Stimulated activated effector memory CD8-positive, alpha-beta T cell treated with anti-CD3 and anti-CD28 coated beads, Interleukin-12 subunit alpha, Interleukin-12 subunit beta, amount 100 ng/mL, for 72 hours (primary cell): ENCODE data around the gene IFNA10.
"Not testable (repeated sequence)": the region's sequence is repeated elsewhere in the genome, so short reads cannot be mapped to it uniquely, and the experiment has no call there.

Source experiments
- ATAC-seq: fragments of 150-1000 bp; cut with Tn5 transposase; 2 replicates; pipeline ENCODE4 v1.10.0; 2021
- DNase-seq, 2 donors: peaks; one replicate each; pipeline ENCODE4 v3.0.0; 2021 to 2022; ENCODE audit warnings: low spot score in 2 of 2
- H3K27ac Mint-ChIP-seq: one replicate; pipeline ENCODE4 v1.8.0; 2022; ENCODE audit warnings: mild to moderate bottlenecking, mixed read lengths
- H3K36me3 Mint-ChIP-seq: one replicate; pipeline ENCODE4 v1.8.0; 2022; ENCODE audit warnings: mild to moderate bottlenecking, mixed read lengths
- H3K4me1 Mint-ChIP-seq: one replicate; pipeline ENCODE4 v1.8.0; 2022; ENCODE audit warnings: mixed read lengths
- H3K4me3 Mint-ChIP-seq: one replicate; pipeline ENCODE4 v1.8.0; 2022; ENCODE audit warnings: mild to moderate bottlenecking, mixed read lengths
- H3K9me3 Mint-ChIP-seq: one replicate; pipeline ENCODE4 v1.8.0; 2022; ENCODE audit warnings: mixed read lengths

Gene IFNA10

GRCh38 chr9:21207043-21207442, at the start of gene IFNA10:
Gene IFNA10 (minus strand): TSS chr9:21207143. CDS start chr9:21207097, 46 bp downstream.
- not testable (repeated sequence) for DNase-seq, H3K36me3 Mint-ChIP-seq, H3K9me3 Mint-ChIP-seq, H3K4me1 Mint-ChIP-seq, H3K4me3 Mint-ChIP-seq, ATAC-seq, H3K27ac Mint-ChIP-seq

GRCh38 chr9:21255538-21256212, 48.7 kb upstream of the IFNA10 start:
- Mint-ChIP-seq H3K4me3 (no peak overlapping the region), H3K9me3 (no peaks in the 10 kb centered on the region), H3K36me3 (no peaks in the 10 kb centered on the region), H3K27ac (no peak overlapping the region), H3K4me1 (peaks cover 6% of the 10 kb centered on the region)
- ATAC-seq (no peak), DNase-seq (no peak)

GRCh38 chr9:21252721-21253547, 46.0 kb upstream of the IFNA10 start:
- Mint-ChIP-seq H3K4me3 (no peak overlapping the region), H3K36me3 (no peaks in the 10 kb centered on the region), H3K27ac (no peak overlapping the region), H3K4me1 (peaks cover 6% of the 10 kb centered on the region), H3K9me3 (no peaks in the 10 kb centered on the region)
- DNase-seq: no peak
- peak; percentile 72 for ATAC-seq

GRCh38 chr9:21251638-21252037, 44.7 kb upstream of the IFNA10 start:
- Mint-ChIP-seq H3K9me3 (no peaks in the 10 kb centered on the region), H3K27ac (no peak overlapping the region), H3K4me1 (peaks cover 6% of the 10 kb centered on the region), H3K36me3 (no peaks in the 10 kb centered on the region), H3K4me3 (no peak overlapping the region)
- no peak for DNase-seq
- no peak for ATAC-seq

GRCh38 chr9:21251190-21251589, 44.2 kb upstream of the IFNA10 start:
- Mint-ChIP-seq H3K27ac (no peak overlapping the region), H3K4me1 (peaks cover 6% of the 10 kb centered on the region), H3K36me3 (no peaks in the 10 kb centered on the region), H3K4me3 (no peak overlapping the region), H3K9me3 (no peaks in the 10 kb centered on the region)
- DNase-seq (no peak), ATAC-seq (no peak)

GRCh38 chr9:21244836-21245235, 37.9 kb upstream of the IFNA10 start:
- ATAC-seq (no peak), DNase-seq (no peak)
- Mint-ChIP-seq H3K27ac (no peak overlapping the region), H3K4me1 (no peaks in the 10 kb centered on the region), H3K36me3 (no peaks in the 10 kb centered on the region), H3K9me3 (no peaks in the 10 kb centered on the region), H3K4me3 (no peak overlapping the region)

- DNase-seq: no peak
- no peak for ATAC-seq
- H3K27ac Mint-ChIP-seq: no peak within 1 kb of the TSS
Observed at GRCh38 chr9:21239911-21240310, 33.0 kb upstream of the IFNA10 start, which contains the start of gene IFNA14. Gene IFNA14 (minus strand): TSS chr9:21240005. CDS start chr9:21239935, 70 bp downstream.

GRCh38 chr9:21236360-21236714, 29.4 kb upstream of the IFNA10 start:
- ATAC-seq, H3K4me3 Mint-ChIP-seq, H3K9me3 Mint-ChIP-seq, DNase-seq, H3K36me3 Mint-ChIP-seq: not testable (repeated sequence)
- H3K4me1 Mint-ChIP-seq: peaks cover 13% of the 10 kb centered on the region
- H3K27ac Mint-ChIP-seq: peak overlapping the region; percentile 6

More at GRCh38 chr9:21239911-21240310, 33.0 kb upstream of the IFNA10 start, which contains the start of gene IFNA14:
- no peak within 1 kb of the TSS for H3K4me3 Mint-ChIP-seq
- H3K36me3 Mint-ChIP-seq: no peaks in the 10 kb centered on the region
- H3K9me3 Mint-ChIP-seq: no peaks in the 10 kb centered on the region
- peaks cover 13% of the 10 kb centered on the region for H3K4me1 Mint-ChIP-seq

GRCh38 chr9:21235468-21236359, 28.8 kb upstream of the IFNA10 start:
- H3K36me3 Mint-ChIP-seq, DNase-seq, H3K9me3 Mint-ChIP-seq, H3K4me3 Mint-ChIP-seq: not testable (repeated sequence)
- peaks cover 13% of the 10 kb centered on the region for H3K4me1 Mint-ChIP-seq
- H3K27ac Mint-ChIP-seq: peak overlapping the region; percentile 6
- ATAC-seq: peak; percentile 59

- H3K9me3 Mint-ChIP-seq: no peaks in the 10 kb centered on the region
- DNase-seq (no peak), ATAC-seq (peak; percentile 26)
- H3K4me3 Mint-ChIP-seq: no peak overlapping the region
- no peak overlapping the region for H3K27ac Mint-ChIP-seq
- peaks cover 13% of the 10 kb centered on the region for H3K4me1 Mint-ChIP-seq
- H3K36me3 Mint-ChIP-seq: no peaks in the 10 kb centered on the region
Observed at GRCh38 chr9:21234153-21234687, 27.3 kb upstream of the IFNA10 start.

GRCh38 chr9:21233258-21233657, 26.3 kb upstream of the IFNA10 start:
- ATAC-seq: peak; percentile 14
- Mint-ChIP-seq H3K9me3 (no peaks in the 10 kb centered on the region), H3K4me3 (no peak overlapping the region), H3K36me3 (no peaks in the 10 kb centered on the region), H3K27ac (no peak overlapping the region), H3K4me1 (peaks cover 13% of the 10 kb centered on the region)
- DNase-seq: no peak

- no peak within 1 kb of the TSS for H3K27ac Mint-ChIP-seq
- no peaks in the 10 kb centered on the region for H3K36me3 Mint-ChIP-seq
- no peak within 1 kb of the TSS for H3K4me3 Mint-ChIP-seq
- ATAC-seq (no peak), DNase-seq (no peak)
- no peaks in the 10 kb centered on the region for H3K4me1 Mint-ChIP-seq
- H3K9me3 Mint-ChIP-seq: no peaks in the 10 kb centered on the region
Observed at GRCh38 chr9:21228122-21228521, 21.2 kb upstream of the IFNA10 start, which contains the start of gene IFNA17. Gene IFNA17 (minus strand): TSS chr9:21228222. CDS start chr9:21228173, 49 bp downstream.

GRCh38 chr9:21217211-21217610, 10.3 kb upstream of the IFNA10 start, which contains the start of gene IFNA16:
Gene IFNA16 (minus strand): TSS chr9:21217311. CDS start chr9:21217305, 6 bp downstream.
- not testable (repeated sequence) for H3K36me3 Mint-ChIP-seq, DNase-seq, H3K27ac Mint-ChIP-seq, ATAC-seq, H3K4me1 Mint-ChIP-seq, H3K4me3 Mint-ChIP-seq, H3K9me3 Mint-ChIP-seq

- H3K9me3 Mint-ChIP-seq, H3K4me1 Mint-ChIP-seq, H3K27ac Mint-ChIP-seq, DNase-seq, H3K4me3 Mint-ChIP-seq, H3K36me3 Mint-ChIP-seq: not testable (repeated sequence)
- peak; percentile 60 for ATAC-seq
Observed at GRCh38 chr9:21213411-21214326, 6.7 kb upstream of the IFNA10 start.
